Ammon's horn (tissue), 1 donor: ENCODE results near the gene PDZD2.

Experiments used
- DNase-seq: peaks from one replicate; pipeline ENCODE4 v3.0.0-alpha.2; 2016; ENCODE audit warnings: low spot score

Gene PDZD2

DNA sequence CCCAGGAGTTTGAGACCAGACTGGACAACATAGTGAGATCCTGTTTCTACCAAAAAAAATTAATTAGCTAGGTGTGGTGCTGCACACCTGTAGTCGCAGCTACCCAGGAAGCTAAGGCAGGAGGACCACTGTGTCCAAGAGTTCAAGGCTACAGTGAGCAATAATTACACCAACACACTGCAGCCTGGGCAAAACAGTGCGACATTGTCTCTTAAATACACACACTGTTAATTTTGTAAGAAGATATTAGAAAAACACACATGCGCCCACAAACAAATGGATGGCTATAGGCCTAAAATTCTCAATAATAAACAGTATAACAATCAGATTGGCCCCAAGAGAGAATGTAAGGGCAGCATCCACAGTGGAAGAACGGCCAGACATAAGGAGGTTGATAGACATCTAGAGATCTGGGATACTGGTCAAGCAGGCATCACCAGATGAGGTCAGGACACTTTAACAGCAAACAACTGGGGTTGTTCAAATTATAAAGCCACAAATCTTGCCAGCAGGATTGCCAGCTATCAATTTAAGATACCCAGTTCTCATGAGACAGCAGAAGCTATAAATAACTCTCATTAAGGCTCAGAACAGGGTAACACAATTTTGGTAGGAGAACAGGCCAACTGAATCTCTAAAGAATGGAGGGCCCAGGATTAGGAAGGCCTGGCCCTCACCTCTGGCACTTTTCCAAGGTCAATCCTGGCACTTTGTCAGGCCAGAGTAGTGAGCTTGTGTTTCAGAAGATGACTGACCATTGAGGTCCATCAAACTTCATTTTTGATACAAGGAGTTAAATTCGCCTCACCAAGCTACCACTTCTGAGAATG, 505.7 kb downstream of the PDZD2 start:
- no peak for DNase-seq

DNA sequence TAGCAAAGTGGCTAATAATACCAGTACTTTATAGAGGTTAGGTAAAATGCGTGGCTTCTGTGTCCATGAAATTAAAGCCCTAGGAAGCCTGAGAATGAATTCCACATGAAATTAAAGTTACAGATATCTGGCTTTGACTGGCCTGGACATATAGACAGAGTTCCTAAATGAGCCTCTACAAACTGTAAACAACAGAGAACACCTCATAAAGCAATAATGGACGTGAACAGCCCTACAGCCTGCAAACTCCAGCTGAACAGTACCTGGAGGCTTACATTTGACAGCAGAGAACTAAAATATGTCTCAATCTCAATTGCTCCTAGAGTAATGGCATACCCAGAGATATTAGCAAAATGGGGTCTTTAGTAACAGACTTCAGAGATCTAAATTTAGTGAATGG, 506.4 kb downstream of the PDZD2 start:
- no peak for DNase-seq

DNA sequence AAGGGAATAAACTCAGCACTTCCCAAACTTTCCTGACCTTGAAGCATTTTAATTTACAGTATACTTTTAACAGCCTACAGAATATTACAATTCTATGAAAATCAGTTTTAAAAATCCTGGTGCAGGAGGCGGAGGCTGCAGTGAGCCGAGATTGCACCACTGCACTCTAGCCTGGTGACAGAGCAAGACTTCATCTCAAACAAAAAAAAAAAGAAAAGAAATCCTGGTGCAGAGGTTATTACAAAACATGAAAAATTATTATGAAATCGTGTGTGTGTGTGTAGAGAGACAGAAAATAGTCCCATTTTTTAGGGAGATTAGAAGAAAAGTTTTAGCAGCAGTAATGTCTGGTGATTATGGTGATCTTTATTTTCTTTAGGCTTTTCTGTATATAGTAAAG, 508.3 kb downstream of the PDZD2 start:
- no peak for DNase-seq

DNA sequence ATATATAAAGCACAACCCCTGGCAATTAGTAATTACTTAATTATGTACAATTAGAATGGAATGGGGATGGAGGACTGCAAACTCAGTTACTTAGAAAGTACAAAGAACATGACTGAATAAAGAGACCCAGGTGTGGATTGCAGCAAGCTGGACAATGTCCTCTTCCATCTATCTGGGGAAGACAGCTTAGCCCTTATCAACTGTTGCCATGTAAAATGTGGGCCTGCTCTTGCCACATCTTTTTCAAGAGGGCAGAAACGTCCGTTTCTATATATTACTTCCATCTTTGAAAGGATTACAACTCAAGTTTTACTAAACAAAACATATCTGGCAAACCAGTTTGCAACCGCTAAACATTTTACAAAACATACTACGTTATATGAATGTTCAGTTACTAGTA, 509.0 kb downstream of the PDZD2 start:
- DNase-seq = no peak

DNA sequence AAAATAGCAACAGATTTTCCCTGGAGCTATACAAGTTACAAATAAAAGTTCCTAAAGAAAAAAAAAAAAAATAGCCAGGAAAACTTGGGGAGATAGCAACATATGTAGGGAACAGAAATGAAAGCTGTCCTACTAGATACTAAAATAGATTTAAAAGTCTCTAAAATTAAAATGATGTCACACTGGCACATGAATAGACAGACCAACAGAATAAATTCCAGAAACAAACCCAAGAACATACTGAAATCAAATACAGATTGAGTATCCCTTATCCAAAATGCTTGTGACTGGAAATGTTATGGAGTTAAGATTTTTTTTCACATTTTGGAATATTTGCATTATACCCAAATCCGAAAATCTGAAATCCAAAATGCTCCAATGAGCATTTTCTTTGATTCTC, 511.4 kb downstream of the PDZD2 start:
- no peak for DNase-seq

DNA sequence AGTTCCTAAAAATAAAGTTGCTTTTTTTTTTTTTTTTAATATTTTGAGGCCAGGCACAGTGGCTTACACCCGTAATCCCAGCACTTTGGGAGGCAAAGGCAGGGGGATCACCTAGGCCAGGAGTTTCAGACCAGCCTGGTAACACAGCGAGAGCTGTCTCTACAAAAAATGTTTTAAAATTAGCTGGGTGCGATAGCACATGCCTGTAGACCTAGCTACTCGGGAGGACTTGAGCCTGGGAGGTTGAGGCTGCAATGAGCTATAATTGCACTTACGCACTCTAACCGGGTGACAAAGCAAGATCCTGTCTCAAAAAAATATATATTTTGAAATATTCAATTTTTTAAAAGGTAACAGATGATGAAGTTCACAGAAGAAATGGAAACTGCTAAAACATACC, 512.3 kb downstream of the PDZD2 start:
- no peak for DNase-seq

DNA sequence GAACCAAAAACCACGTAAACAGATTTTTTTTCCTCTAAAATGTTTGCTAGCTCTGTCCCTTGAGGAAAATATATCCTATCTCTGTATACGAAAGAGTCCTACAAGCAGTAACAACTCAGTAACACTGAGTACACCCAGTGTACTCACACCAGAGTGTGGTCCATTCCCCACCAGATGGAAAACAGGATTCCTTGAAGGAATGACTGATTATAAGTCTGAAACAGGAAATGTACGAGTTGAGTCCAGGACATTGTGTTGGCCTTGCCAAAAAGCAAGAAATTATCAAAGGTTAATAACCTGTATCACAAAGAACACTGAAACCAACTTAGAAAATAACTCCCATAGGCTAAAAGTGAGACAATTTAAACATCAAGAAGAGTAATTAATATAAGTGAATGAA, 514.8 kb downstream of the PDZD2 start:
- no peak for DNase-seq

DNA sequence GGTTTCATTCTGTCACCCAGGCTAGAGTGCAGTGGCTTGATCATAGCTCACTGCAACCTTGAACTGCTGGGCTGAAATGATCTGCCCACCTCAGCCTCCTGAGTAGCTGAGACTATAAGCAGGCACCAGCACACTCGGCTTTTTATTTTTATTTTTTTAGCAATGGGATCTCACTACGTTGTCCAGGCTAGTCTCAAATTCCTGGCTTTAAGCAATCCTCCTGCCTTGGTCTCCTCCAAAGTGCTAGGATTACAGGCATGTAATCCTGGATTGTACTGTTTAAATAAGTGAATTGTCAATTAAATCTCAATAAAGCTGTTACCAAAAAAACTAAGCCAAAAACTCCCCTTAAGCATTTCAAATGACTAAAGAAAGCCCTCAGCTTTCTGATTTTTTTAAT, 516.3 kb downstream of the PDZD2 start:
- DNase-seq = no peak

DNA sequence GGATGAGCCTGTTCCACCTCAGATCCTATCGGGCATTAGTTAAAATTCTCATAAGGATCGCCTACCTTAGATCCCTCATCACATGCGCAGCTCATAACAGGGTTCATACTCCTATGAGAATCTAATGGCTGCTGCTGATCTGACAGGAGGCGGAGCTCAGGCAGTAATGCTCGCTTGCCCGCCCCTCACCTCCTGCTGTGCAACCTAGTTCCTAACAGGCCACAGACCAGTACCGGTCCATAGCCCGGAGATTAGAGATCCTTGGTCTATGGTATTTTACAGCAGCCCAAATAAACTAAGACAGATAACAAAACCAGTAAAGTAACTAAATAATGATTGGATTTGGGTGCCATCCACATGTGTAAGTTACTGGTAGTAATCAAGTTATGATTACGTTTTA, 517.7 kb downstream of the PDZD2 start:
- DNase-seq = no peak

DNA sequence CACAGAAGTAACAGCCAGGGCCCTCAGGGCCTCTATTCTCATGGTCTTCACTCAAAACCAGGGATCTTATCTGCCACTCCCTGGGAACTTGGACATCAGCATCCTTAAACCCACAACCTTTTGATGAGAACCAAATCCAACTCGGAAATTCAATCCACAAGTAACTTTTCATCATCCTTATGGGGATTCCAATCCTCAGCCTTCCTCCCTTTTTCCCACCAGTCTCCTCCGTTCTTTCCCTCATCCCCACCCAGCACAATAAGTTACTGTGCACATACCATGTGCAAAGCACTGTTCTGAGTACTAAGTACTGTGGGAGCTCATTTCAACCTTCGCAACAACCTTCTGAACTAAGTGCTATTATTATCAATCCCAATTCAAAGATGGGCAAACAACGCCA, 518.1 kb downstream of the PDZD2 start:
- no peak for DNase-seq

DNA sequence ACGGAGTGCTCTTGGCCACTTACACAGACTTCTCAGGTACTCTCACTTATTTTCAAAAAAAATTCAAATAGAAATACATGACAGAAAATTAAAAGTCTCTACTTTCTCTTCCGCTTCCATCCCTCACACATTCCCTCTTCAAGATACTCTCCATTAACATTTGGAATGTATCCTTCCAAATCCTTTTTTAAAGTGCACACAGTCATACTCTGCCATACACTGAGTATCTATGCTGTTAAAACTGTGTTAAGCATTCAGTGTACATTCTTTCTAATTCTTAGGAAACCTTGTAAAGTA, 519.7 kb downstream of the PDZD2 start:
- no peak for DNase-seq

DNA sequence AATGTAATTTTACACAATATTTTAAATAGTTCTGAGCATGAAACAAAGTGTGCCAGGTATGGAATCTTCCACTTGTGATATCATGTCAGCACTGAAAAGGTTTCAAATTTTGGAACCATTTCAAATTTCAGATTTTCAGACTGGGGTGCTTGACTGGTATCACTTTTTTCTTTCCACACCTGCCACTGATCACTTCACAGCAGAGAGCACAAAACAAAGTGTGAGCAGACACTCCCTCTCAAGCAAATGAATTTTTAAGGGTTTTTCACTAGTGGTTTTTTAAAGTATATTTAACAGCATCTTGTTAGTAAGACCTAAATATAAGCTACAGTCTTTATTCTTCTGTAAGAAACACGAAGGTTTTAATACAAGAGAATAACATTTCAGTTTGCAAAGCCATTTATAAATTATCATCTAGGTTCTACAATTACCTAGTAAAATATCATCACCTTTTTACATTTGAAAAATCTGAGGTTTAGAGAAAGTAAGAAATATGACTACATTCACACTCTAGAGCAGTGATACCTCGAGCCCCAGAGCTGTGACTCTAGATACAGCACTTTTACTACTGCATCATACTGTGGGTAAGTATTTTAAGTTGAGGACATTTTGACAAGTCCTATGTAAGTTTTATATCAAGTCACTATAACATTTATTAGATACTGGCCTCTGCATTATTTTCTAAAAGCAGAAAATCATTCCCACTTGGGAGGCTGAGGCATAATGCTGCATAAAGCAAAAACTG, 520.6 kb downstream of the PDZD2 start:
- DNase-seq = no peak

DNA sequence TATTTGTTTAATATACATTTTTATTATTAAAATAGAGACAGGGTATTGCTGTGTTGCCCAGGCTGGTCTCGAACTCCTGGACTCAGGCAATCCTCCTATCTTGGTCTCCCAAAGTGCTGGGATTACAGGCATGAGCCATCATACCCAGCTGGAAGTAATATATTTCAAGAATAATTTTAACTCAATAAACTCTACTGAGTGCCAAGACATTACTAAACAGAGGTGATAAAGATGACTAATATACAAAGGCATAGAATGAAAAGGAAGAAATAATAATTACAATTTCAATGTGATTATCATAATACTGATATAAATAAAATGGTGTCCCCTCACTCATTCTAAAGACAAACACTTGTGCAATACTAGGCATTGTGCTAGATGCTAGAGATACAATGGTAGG, 521.3 kb downstream of the PDZD2 start:
- DNase-seq = no peak
